Measurements from ENCODE around the gene CEP85L. TPM values are rescaled to one million over a fixed set of nuclear protein-coding genes. Genes with fewer than 3 reads are reported as not detected.

Gene CEP85L
- total RNA-seq, 1 donor from 2014 or later: 3.3 TPM

GRCh38 chr6:118659513-118660217 lies 8.3 kb upstream of the CEP85L start:
- H3K4me3 ChIP-seq (ENCODE audit: low read depth, low read length): no peak overlapping the region
- no peak for TF ChIP-seq CTCF (IDR thresholded peaks at IDR 0.05; ENCODE audit: insufficient read depth, low read length, poor library complexity, severe bottlenecking)
- no peak for DNase-seq (ENCODE audit: low read depth)
- H3K27me3 ChIP-seq (ENCODE audit: control insufficient read depth, insufficient read depth, low read length): no peaks in the 10 kb centered on the region
- H3K36me3 ChIP-seq (ENCODE audit: control insufficient read depth, insufficient read depth, low read length): no peaks in the 10 kb centered on the region

GRCh38 chr6:118656847-118657451 lies 5.6 kb upstream of the CEP85L start:
- H3K36me3 ChIP-seq (ENCODE audit: control insufficient read depth, insufficient read depth, low read length): no peaks in the 10 kb centered on the region
- no peaks in the 10 kb centered on the region for H3K27me3 ChIP-seq (ENCODE audit: control insufficient read depth, insufficient read depth, low read length)
- no peak overlapping the region for H3K4me3 ChIP-seq (ENCODE audit: low read depth, low read length)
- DNase-seq (ENCODE audit: low read depth): no peak
- TF ChIP-seq CTCF (IDR thresholded peaks at IDR 0.05; ENCODE audit: insufficient read depth, low read length, poor library complexity, severe bottlenecking): no peak

- H3K36me3 ChIP-seq (ENCODE audit: control insufficient read depth, insufficient read depth, low read length): no peaks in the 10 kb centered on the region
- DNase-seq (ENCODE audit: low read depth): no peak
- no peak for TF ChIP-seq CTCF (IDR thresholded peaks at IDR 0.05; ENCODE audit: insufficient read depth, low read length, poor library complexity, severe bottlenecking)
- no peaks in the 10 kb centered on the region for H3K27me3 ChIP-seq (ENCODE audit: control insufficient read depth, insufficient read depth, low read length)
- H3K4me3 ChIP-seq (ENCODE audit: low read depth, low read length): peak overlapping the region; percentile 97
Measured at GRCh38 chr6:118652051-118652615, 742 bp upstream of the CEP85L start.

GRCh38 chr6:118650582-118651281 lies 659 bp downstream of the CEP85L start:
- no peak for DNase-seq (ENCODE audit: low read depth)
- peak overlapping the region; percentile 97 for H3K4me3 ChIP-seq (ENCODE audit: low read depth, low read length)

GRCh38 chr6:118649918-118650581 lies 1.3 kb downstream of the CEP85L start:
- Histone ChIP-seq H3K36me3 (ENCODE audit: control insufficient read depth, insufficient read depth, low read length) (no peaks in the 10 kb centered on the region), H3K4me3 (ENCODE audit: low read depth, low read length) (peak overlapping the region; percentile 97), H3K27me3 (ENCODE audit: control insufficient read depth, insufficient read depth, low read length) (no peaks in the 10 kb centered on the region)
- no peak for TF ChIP-seq CTCF (IDR thresholded peaks at IDR 0.05; ENCODE audit: insufficient read depth, low read length, poor library complexity, severe bottlenecking)
- no peak for DNase-seq (ENCODE audit: low read depth)

More at GRCh38 chr6:118650582-118651281, 659 bp downstream of the CEP85L start:
- no peaks in the 10 kb centered on the region for H3K27me3 ChIP-seq (ENCODE audit: control insufficient read depth, insufficient read depth, low read length)
- TF ChIP-seq CTCF (IDR thresholded peaks at IDR 0.05; ENCODE audit: insufficient read depth, low read length, poor library complexity, severe bottlenecking): no peak
- H3K36me3 ChIP-seq (ENCODE audit: control insufficient read depth, insufficient read depth, low read length): no peaks in the 10 kb centered on the region

All from kidney epithelial cell (primary cell).